GM21717 (cell line): ENCODE results near the gene TENT5A.

ENCODE experiments used
- ATAC-seq: cut with Tn5 transposase; IDR thresholded peaks from one replicate; pipeline ENCODE4 v1.9.1; 2021; ENCODE audit warnings: mild to moderate bottlenecking, moderate library complexity; ENCODE audit not compliant: unreplicated experiment

TENT5A gene

GRCh38 chr6:81772741-81773140, 20.3 kb upstream of the TENT5A start:
- ATAC-seq: peak; percentile 97

- ATAC-seq: no peak
These were observed 18.6 kb upstream of the TENT5A start for GRCh38 chr6:81771097-81771496.

- ATAC-seq: no peak
These were observed 17.9 kb upstream of the TENT5A start for GRCh38 chr6:81770381-81770780.

GRCh38 chr6:81769824-81770223, 17.3 kb upstream of the TENT5A start:
- no peak for ATAC-seq

GRCh38 chr6:81768150-81768942, 15.9 kb upstream of the TENT5A start:
- no peak for ATAC-seq

- no peak for ATAC-seq
These were observed 14.8 kb upstream of the TENT5A start for GRCh38 chr6:81767163-81767891.

GRCh38 chr6:81766482-81767069, 14.1 kb upstream of the TENT5A start:
- no peak for ATAC-seq

GRCh38 chr6:81764531-81764930, 12.1 kb upstream of the TENT5A start:
- no peak for ATAC-seq

- no peak for ATAC-seq
These were observed 11.5 kb upstream of the TENT5A start for GRCh38 chr6:81763968-81764367.

GRCh38 chr6:81763051-81763450, 10.6 kb upstream of the TENT5A start:
- ATAC-seq: no peak

- no peak for ATAC-seq
These were observed 10.1 kb upstream of the TENT5A start for GRCh38 chr6:81762606-81763005.

- no peak for ATAC-seq
These were observed 9.7 kb upstream of the TENT5A start for GRCh38 chr6:81762132-81762531.

GRCh38 chr6:81761197-81761596, 8.7 kb upstream of the TENT5A start:
- no peak for ATAC-seq

- ATAC-seq: no peak
These were observed 7.3 kb upstream of the TENT5A start for GRCh38 chr6:81759782-81760181.

- ATAC-seq: no peak
These were observed 5.7 kb upstream of the TENT5A start for GRCh38 chr6:81758221-81758620.

GRCh38 chr6:81756690-81757089, 4.2 kb upstream of the TENT5A start:
- no peak for ATAC-seq

GRCh38 chr6:81755551-81755950, 3.1 kb upstream of the TENT5A start:
- ATAC-seq: no peak

- no peak for ATAC-seq
These were observed 2.4 kb upstream of the TENT5A start for GRCh38 chr6:81754906-81755305.

- peak; percentile 30 for ATAC-seq
These were observed 1.5 kb upstream of the TENT5A start for GRCh38 chr6:81753711-81754577.

GRCh38 chr6:81752921-81753710, 635 bp upstream of the TENT5A start:
- ATAC-seq: peak; percentile 33
